ENCODE measurements around the gene SLC13A2. TPM values are rescaled to one million over a fixed set of nuclear protein-coding genes. Genes with fewer than 3 reads are reported as not detected.

The SLC13A2 gene
- total and polyA plus RNA-seq, 2 of the 4 experiments (the other 2 are of a cell fraction) = not detected

GRCh38 chr17:28523876-28524275 lies 50.4 kb downstream of the SLC13A2 start:
- H2BK20ac ChIP-seq (ENCODE audit: low read depth, low read length) = no peak overlapping the region

More at GRCh38 chr17:28523876-28524275, 50.4 kb downstream of the SLC13A2 start:
- Histone ChIP-seq H2AK9ac (replicated peaks; ENCODE audit: low read depth, low read length, poor library complexity) (no peak overlapping the region), H3K4me3 (ENCODE audit: insufficient read depth, low read depth, low read length) (no peak overlapping the region), H3K79me1 (ENCODE audit: low read depth in 1 of 2, low read length in 2 of 2) (no peaks in the 10 kb centered on the region), H3K14ac (replicated peaks; ENCODE audit: low read depth, low read length) (no peak overlapping the region), H2AFZ (replicated peaks; ENCODE audit: low read length, poor library complexity) (no peak overlapping the region), H2BK5ac (ENCODE audit: low read depth, low read length, poor library complexity, severe bottlenecking) (no peak overlapping the region), H3K56ac (ENCODE audit: extremely low read depth, insufficient read depth, low read length) (no peak overlapping the region), H3K4me2 (ENCODE audit: low read depth, low read length) (no peak overlapping the region), H4K5ac (ENCODE audit: low read depth, low read length) (no peak overlapping the region), H3K18ac (ENCODE audit: low read depth, low read length) (no peak overlapping the region), H3K9me3 (ENCODE audit: control insufficient read depth, insufficient read depth, low read length) (no peaks in the 10 kb centered on the region), H4K8ac (ENCODE audit: low read depth in 2 of 2, low read length in 2 of 2) (no peak overlapping the region), H2AK5ac (ENCODE audit: low read depth, low read length) (no peak overlapping the region), H3K27me3 (ENCODE audit: control insufficient read depth, insufficient read depth, low read length) (peaks cover 28% of the 10 kb centered on the region), H3K9me1 (ENCODE audit: insufficient read depth, low read length) (peaks cover 6% of the 10 kb centered on the region), H3K9ac (ENCODE audit: low read depth, low read length) (no peak overlapping the region), H3K4me1 (ENCODE audit: control insufficient read depth, insufficient read depth, low read length) (peaks cover 13% of the 10 kb centered on the region), H3K4ac (ENCODE audit: low read depth, low read length) (no peak overlapping the region), H4K20me1 (ENCODE audit: insufficient read depth, low read length) (no peaks in the 10 kb centered on the region), H2BK15ac (ENCODE audit: low read depth, low read length) (no peak overlapping the region), H4K91ac (ENCODE audit: insufficient read depth, low read depth, low read length) (no peak overlapping the region), H3K36me3 (ENCODE audit: control insufficient read depth, insufficient read depth, low read length) (no peaks in the 10 kb centered on the region), H3K27ac (ENCODE audit: insufficient read depth, low read length) (no peak overlapping the region), H3K23ac (ENCODE audit: low read depth, low read length) (no peak overlapping the region), H2BK120ac (ENCODE audit: low read depth, low read length) (no peak overlapping the region)
- in situ Hi-C loops (cut with MboI; ENCODE audit: low sequenced_read_pairs) = no loop called here
- WGBS, 2 experiments (ENCODE audit: extremely low coverage in 2 of 2, insufficient read length in 1 of 2) = 100% methylated on average over 1 of the region's 15 CpGs; no CpG with 5 or more reads in 1 of the 2 experiments
- DNase-seq = no peak
- ChIA-PET CTCF (no interaction called here), POLR2A (ENCODE audit: unreplicated experiment) (no interaction called here)
- TF ChIP-seq RAD21 (IDR thresholded peaks at IDR 0.05; ENCODE audit: low read length) = no peak
- no peak for TF ChIP-seq MXI1 (IDR thresholded peaks at IDR 0.05; ENCODE audit: borderline replicate concordance, low read depth, low read length)
- no peak for TF ChIP-seq CHD1 (IDR thresholded peaks at IDR 0.05; ENCODE audit: low read depth, low read length)
- no peak for TF ChIP-seq FOS (IDR thresholded peaks at IDR 0.05; ENCODE audit: low read depth, low read length)
- no peak for TF ChIP-seq MAFK (IDR thresholded peaks at IDR 0.05; ENCODE audit: low read depth, low read length)
- TF ChIP-seq CEBPB (IDR thresholded peaks at IDR 0.05; ENCODE audit: low read depth, low read length) = no peak
- TF ChIP-seq RFX5 (IDR thresholded peaks at IDR 0.05; ENCODE audit: low read depth, low read length) = no peak
- no peak for TF ChIP-seq USF2 (IDR thresholded peaks at IDR 0.05; ENCODE audit: low read depth, low read length)
- no peak for TF ChIP-seq ELK1 (IDR thresholded peaks at IDR 0.05; ENCODE audit: borderline replicate concordance, low read depth, low read length)
- no peak for TF ChIP-seq CTCF (conservative IDR thresholded peaks at IDR 0.05; ENCODE audit: low read depth, low read length)
- no peak for TF ChIP-seq SMC3 (IDR thresholded peaks at IDR 0.05; ENCODE audit: low read depth, low read length)
- no peak for TF ChIP-seq NFE2L2 (IDR thresholded peaks at IDR 0.05; ENCODE audit: low read depth, low read length)
- TF ChIP-seq RCOR1 (IDR thresholded peaks at IDR 0.05; ENCODE audit: insufficient replicate concordance, low read length) = no peak
- TF ChIP-seq POLR2A (IDR thresholded peaks at IDR 0.05; ENCODE audit: low read depth, low read length) = no peak
- no peak for TF ChIP-seq BHLHE40 (IDR thresholded peaks at IDR 0.05; ENCODE audit: low read depth, low read length)
- no peak for TF ChIP-seq MAZ (IDR thresholded peaks at IDR 0.05; ENCODE audit: borderline replicate concordance, low read depth, low read length)
- intact Hi-C loops (cut with micrococcal nuclease) = no loop called here
- dilution Hi-C loops (cut with HindIII; ENCODE audit: low sequenced_read_pairs, unreplicated experiment) = no loop called here
- no TSS peak for BruUV-seq (replicated peaks)
- ATAC-seq (ENCODE audit: low read depth) = no peak
